Measurements from ENCODE around the gene NUDT13.
A peak's percentile ranks its signal among the peaks of the same experiment; 100 is the strongest.
"Not testable (repeated sequence)": the region's sequence is repeated elsewhere in the genome, so short reads cannot be mapped to it uniquely, and the experiment has no call there.

NUDT13 gene

GRCh38 chr10:73106301-73106700, 4.0 kb upstream of the NUDT13 start:
- no peak for DNase-seq

GRCh38 chr10:73109248-73109652, 1.0 kb upstream of the NUDT13 start:
- DNase-seq: not testable (repeated sequence)

GRCh38 chr10:73112032-73112431, 1.8 kb downstream of the NUDT13 start:
- not testable (repeated sequence) for DNase-seq

DNA sequence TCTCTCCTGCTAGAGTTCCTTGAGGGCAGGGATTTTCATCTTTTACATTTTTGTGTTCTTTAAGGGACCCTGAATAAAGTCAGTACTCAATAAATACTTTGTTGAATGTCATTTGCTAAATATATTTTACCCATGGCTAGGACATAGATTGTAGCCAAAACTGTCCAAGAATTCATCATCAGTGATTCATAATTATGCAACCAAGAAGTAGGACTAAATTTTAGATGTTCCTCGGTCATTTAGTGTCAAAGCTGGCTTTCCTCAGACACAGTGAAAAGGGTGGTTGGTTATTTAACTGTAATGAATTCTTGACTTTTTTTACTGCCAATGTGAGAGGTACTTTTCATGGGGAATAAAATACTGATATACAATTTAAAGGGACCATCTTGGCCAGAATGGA, 3.3 kb downstream of the NUDT13 start:
- no peak for DNase-seq

GRCh38 chr10:73116017-73116416, 5.8 kb downstream of the NUDT13 start:
- DNase-seq: no peak

GRCh38 chr10:73117976-73118743, 7.9 kb downstream of the NUDT13 start:
- no peak for DNase-seq

DNA sequence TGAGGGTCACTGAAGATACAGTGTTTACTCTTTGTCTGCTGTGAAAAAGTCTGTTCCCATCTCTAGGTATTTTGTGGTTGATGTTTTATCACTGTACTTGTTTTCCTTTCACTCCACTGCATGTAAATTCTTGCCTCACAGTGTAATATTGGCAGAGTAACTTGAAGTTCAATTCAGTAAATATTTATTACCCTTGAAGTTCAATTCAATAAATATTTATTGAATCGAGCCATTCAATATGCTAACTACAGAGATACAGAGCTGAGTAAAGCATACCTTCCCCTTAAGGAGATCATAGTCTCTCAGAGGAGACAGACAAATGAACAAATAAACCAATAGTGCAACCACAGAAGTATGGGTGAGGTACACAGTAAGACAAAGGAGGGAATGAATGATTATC, 9.2 kb downstream of the NUDT13 start:
- no peak for DNase-seq

DNA sequence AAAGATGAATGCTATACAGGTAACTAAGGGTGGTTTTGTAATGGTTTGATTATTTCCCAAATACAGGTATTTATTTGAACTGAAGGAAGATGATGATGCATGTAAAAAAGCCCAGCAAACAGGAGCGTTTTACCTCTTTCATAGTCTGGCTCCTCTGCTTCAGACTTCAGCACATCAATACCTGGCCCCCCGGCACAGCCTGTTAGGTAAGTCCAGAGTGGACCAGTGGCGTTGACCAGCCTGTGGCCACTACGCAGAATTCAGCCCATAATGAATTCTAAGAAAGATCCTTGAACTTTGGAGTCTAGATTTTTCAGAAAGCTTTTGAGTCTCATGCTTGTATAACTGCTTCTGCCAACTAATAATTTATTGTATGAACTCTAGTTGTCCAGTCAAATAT, 9.7 kb downstream of the NUDT13 start:
- DNase-seq: no peak

DNA sequence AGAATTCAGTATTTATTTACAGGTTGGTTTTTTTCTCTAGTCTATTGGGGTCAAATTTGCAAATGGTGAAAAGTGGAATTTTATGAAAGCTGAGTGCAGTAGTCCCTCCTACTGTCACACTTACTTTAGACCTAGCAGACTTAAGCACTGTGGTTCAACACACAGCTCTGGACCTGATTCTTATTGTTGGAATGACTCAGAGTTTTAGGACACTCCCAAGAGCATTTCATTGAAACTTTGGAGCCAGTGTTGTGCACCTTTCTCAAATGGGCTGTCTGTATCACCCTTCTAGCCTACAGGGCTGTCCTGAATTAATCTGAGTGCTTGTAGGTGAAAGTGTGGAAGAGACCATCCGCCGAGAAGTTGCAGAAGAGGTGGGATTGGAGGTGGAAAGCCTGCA, 16.1 kb downstream of the NUDT13 start:
- DNase-seq: no peak

DNA sequence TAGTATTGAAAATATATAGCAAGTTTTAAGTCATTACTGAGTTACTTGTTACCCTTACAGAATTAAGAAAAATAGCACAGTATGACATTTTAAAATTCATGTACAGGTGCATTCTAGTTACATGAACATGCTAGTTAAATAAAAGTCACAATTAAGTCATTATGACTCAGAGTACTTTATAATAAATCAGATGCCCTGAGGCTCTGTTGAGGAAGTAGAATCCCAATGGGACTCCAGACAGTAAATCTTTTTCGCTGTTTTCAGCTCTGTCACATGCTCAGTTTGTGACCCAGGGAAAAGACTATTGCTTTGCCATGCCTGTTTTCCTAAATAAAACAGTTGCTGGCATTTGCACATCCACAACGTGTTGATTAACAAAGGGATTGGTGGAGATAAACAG, 21.0 kb downstream of the NUDT13 start:
- no peak for DNase-seq

DNA sequence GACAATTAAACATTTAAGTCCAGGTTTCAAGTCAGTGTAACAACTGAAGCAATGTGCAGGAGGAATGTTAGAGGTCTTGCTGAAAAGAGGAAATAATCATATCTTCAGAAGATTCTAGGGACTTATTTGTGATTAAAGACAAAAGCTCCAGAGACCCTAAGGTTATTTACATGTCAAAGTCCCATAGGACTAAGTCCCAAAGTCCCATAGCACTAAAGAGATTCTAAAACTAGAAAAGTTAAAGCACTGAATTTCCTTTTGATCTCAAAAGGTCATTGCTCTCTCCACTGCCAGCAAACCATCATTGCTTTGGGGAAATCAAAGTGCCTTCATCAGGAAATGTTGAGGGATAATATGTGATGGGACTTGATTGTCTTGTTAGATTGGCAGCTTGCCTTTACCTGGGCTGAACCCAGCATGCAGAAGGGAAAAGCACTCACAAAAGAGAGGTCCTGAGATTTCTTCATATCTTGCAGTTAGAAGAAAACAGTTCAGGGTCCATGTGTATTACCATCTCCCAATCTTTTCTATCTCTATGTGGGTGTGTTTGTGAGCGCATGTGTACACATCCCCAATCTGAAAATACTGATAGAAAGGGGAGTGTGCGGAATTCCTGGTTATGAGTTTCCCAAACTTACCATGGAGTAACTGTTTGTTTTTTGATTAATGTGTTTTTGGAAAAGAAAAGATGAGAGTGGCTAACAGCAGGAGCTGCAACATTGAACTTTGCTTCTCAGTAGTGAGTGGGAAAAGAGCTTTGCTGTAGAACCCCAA, 21.8 kb downstream of the NUDT13 start:
- no peak for DNase-seq

- no peak for DNase-seq
These were observed 24.5 kb downstream of the NUDT13 start for GRCh38 chr10:73134727-73135126.

GRCh38 chr10:73136627-73137026, 26.4 kb downstream of the NUDT13 start:
- DNase-seq: no peak

GRCh38 chr10:73139251-73139650, 29.0 kb downstream of the NUDT13 start:
- DNase-seq: no peak

- DNase-seq: no peak
These were observed 31.3 kb downstream of the NUDT13 start for GRCh38 chr10:73141603-73142002.

- not testable (repeated sequence) for DNase-seq
These were observed 40.6 kb downstream of the NUDT13 start for GRCh38 chr10:73150633-73151413.

GRCh38 chr10:73152009-73152408, 41.8 kb downstream of the NUDT13 start:
- no peak for DNase-seq

- no peak for DNase-seq
These were observed 45.8 kb downstream of the NUDT13 start for GRCh38 chr10:73156054-73156453.

GRCh38 chr10:73159038-73159648, 48.9 kb downstream of the NUDT13 start:
- peak; percentile 40 for DNase-seq

GRCh38 chr10:73161079-73161478, 50.8 kb downstream of the NUDT13 start:
- DNase-seq: no peak

DNA sequence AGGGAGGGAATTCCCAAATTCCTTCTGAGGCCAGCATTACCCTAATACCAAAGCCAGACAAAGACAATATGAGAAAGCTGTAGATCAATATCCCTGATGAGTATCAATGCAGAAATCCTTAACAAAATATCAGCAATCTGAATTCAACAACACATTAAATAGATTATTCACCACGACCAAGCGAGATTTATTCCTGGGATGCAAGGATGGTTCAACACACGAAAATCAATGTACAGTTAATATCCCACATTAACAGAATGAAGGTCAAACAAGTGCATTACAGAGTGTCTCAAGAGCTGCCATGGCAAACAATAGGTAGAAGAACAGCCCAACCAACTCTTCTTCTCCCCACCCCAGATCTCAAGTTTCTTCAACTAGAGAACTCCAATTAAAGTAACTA, 51.4 kb downstream of the NUDT13 start:
- DNase-seq: no peak

DNA sequence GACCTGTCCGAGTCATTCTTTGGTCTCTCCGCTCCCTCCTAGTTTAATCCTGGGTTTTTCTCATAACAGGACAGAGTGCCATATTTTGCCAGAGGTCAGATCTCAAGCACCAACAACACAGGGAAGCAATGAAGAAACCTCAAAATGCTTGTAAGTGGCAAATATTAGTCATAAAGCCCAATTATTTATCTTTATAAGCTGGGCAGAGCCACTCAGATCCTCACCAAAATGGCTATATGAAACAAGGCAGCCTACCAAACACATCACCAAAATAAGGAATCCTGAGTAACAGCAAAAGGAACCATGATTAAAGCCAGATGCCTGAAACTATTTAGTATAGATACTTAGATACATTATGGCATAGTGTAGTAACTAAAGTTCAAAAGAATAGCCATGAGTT, 52.8 kb downstream of the NUDT13 start:
- DNase-seq: no peak

DNA sequence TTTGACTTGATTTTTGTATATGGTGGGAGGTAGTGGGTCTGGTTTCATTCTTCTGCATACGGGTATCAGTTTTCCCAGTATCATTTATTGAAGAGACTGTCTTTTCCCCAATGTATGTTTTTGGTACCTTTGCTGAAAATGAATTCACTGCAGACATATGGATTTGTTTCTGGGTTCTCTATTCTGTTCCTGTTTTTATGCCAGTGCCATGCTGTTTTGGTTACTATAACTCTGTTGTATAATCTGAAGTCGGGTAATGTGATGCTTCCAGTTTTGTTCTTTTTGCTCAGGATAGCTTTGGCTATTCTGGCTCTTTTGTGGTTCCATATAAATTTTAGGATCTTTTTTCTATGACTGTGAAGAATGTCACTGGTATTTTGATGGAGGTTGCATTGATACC, 56.7 kb downstream of the NUDT13 start:
- DNase-seq: no peak

All from left hindlimb (tissue), 1 donor.